ENCODE measurements around the gene F10.

F10 gene

DNA sequence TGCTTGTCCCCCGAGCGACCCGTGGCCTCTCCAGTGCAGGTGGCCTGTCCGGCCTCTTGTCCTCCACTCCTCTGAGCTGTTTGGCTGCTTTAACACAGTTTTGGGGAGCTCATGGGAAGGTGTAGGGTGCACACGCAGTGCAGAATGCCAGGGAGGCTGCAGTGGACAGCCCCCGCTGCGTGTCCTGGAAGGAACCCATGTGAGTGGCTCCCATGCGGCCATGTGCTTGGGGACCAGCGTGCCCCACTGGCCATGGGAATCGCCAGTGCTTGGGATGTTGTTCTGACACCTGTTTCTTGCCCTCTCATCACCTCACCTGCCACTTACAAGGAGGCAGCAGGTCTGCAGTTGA, 39.6 kb upstream of the F10 start:
- Histone ChIP-seq H3K9me3 (ENCODE audit: control insufficient read depth, insufficient read depth, low read length) (no peaks in the 10 kb centered on the region), H3K9ac (ENCODE audit: low read depth, low read length) (no peak overlapping the region), H3K4me1 (ENCODE audit: insufficient read depth, low read length) (no peaks in the 10 kb centered on the region)

DNA sequence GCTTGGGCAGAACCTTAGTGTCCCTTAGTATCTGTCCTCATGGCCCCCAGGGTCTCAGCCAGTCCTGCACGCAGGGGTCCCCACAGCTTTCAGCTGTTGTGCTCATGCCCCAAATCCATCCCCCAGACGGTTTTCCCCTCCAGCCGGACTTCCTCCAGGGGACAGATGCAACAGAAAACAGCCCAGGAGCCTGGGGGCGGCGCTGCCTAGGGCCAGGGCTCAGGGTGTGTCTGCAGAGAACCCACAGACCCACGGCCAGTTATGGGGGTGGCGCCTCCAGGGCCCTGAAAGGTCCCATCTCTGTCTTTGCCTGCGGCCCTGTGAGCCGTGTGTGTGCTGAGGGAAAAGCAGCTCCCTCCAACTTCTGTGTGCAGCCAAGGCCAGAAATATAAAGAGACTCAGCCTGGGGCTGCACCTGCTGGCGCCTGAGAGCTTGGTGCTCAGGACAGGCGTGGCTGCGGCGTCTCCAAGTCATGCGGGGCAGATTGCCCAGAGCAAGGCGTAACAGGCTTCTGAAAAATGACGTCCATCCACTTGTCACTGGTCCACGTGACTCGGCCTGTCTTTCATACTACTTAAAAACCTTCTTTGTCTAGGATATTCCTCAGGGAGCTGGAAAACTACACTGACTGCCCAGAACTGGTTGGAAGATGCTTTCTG, 39.1 kb upstream of the F10 start:
- no peak overlapping the region for H3K9ac ChIP-seq (ENCODE audit: low read depth, low read length)
- H3K36me3 ChIP-seq (ENCODE audit: insufficient read depth, low read length), result no peaks in the 10 kb centered on the region
- no peaks in the 10 kb centered on the region for H3K9me3 ChIP-seq (ENCODE audit: control insufficient read depth, insufficient read depth, low read length)
- no peaks in the 10 kb centered on the region for H3K4me1 ChIP-seq (ENCODE audit: insufficient read depth, low read length)

More for the DNA sequence above, 39.6 kb upstream of the F10 start:
- no peaks in the 10 kb centered on the region for H3K36me3 ChIP-seq (ENCODE audit: insufficient read depth, low read length)

- Histone ChIP-seq H3K9me3 (ENCODE audit: control insufficient read depth, insufficient read depth, low read length) (no peaks in the 10 kb centered on the region), H3K36me3 (ENCODE audit: insufficient read depth, low read length) (no peaks in the 10 kb centered on the region), H3K4me1 (ENCODE audit: insufficient read depth, low read length) (no peaks in the 10 kb centered on the region), H3K9ac (ENCODE audit: low read depth, low read length) (no peak overlapping the region)
These were observed 38.3 kb upstream of the F10 start for GRCh38 chr13:113084094-113084942.

DNA sequence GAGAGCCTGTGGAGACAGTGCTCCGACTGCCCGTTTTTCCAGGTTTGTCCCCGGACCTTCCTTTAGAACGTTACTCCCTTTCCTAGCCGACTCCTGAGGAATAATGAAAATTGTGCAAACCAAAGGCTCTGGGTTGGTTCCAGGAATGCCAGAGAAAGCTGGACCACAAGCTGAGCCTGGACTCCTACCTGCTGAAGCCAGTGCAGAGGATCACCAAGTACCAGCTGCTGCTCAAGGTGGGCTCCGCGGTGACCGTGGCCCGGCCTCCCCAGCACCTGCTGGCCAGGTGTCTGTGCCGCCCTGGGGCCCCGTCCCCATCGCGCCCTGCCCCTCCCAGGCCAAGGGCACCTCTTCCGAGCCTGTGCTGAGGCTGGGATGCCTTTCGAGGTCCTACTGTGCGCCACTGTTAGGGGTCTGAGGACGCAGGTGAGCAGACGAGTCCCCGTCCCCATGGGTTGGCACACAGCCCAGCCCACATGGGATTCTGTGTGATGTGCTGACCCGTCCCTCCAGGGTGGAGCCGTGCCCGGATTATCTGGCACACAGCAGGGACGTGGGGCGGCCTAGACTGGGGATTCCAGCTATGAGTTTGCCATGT, 37.6 kb upstream of the F10 start:
- Histone ChIP-seq H3K9ac (ENCODE audit: low read depth, low read length) (no peak overlapping the region), H3K36me3 (ENCODE audit: insufficient read depth, low read length) (no peaks in the 10 kb centered on the region), H3K4me1 (ENCODE audit: insufficient read depth, low read length) (no peaks in the 10 kb centered on the region), H3K9me3 (ENCODE audit: control insufficient read depth, insufficient read depth, low read length) (no peaks in the 10 kb centered on the region)

- H3K4me1 ChIP-seq (ENCODE audit: insufficient read depth, low read length), result no peaks in the 10 kb centered on the region
- no peaks in the 10 kb centered on the region for H3K36me3 ChIP-seq (ENCODE audit: insufficient read depth, low read length)
- H3K9me3 ChIP-seq (ENCODE audit: control insufficient read depth, insufficient read depth, low read length), result no peaks in the 10 kb centered on the region
- H3K9ac ChIP-seq (ENCODE audit: low read depth, low read length), result no peak overlapping the region
These were observed 36.4 kb upstream of the F10 start for GRCh38 chr13:113086031-113086750.

GRCh38 chr13:113086991-113087922, 35.3 kb upstream of the F10 start:
- H3K9me3 ChIP-seq (ENCODE audit: control insufficient read depth, insufficient read depth, low read length), result no peaks in the 10 kb centered on the region
- no peaks in the 10 kb centered on the region for H3K36me3 ChIP-seq (ENCODE audit: insufficient read depth, low read length)
- H3K4me1 ChIP-seq (ENCODE audit: insufficient read depth, low read length), result no peaks in the 10 kb centered on the region
- no peak overlapping the region for H3K9ac ChIP-seq (ENCODE audit: low read depth, low read length)

DNA sequence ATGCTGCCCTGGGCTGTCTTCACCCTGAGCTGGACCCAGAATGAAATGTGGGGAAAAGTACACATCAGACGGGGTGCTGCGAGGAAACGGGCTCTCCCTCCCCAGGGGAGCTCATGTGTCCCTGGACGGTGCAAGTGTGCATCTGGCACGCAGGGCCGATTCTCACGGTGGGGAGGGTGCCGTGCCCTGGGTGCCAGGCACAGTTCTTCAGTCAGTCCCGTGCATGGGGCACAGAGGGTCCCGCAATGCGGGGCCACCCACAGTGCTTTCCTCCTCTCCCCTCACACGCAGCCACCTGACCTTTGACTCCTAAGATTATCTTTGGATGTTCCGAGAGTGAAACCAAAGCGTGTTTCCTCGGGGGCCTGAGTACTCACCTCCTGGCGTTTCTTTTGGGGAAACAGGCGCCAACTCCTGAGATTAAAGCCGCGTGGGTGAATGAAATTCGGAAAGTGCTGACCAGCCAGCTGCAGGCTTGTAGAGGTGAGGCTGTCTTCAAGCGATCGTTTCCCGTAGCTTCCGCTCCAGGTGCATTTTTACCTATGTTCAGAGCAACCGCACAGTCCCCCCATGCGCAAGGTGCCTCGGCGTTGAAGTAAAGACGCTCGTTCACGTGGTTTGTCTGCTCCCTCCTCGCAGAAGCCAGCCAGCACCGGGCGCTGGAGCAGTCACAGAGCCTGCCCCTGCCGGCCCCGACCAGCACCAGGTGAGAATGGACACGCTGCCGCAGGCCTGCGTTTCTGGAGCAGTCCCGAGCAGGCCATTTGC, 34.5 kb upstream of the F10 start:
- Histone ChIP-seq H3K9me3 (ENCODE audit: control insufficient read depth, insufficient read depth, low read length) (no peaks in the 10 kb centered on the region), H3K9ac (ENCODE audit: low read depth, low read length) (no peak overlapping the region), H3K4me1 (ENCODE audit: insufficient read depth, low read length) (no peaks in the 10 kb centered on the region), H3K36me3 (ENCODE audit: insufficient read depth, low read length) (no peaks in the 10 kb centered on the region)

DNA sequence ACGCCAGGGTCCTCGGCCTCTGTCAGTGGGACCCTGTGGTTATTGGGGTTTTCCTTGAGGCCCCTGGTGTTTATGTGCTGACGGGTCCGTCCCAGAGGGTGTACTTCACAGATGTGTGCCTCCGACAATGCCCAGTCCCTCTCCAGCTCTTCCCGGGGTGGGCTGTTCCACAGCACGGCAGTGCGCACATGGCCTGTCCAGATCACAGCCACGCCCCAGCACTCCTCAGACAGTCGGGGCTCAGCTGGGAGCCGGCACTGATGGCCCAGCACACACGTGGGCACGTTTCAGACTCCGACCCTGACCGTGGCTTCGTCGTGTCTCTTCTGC, 33.9 kb upstream of the F10 start:
- H3K4me1 ChIP-seq (ENCODE audit: insufficient read depth, low read length), result no peaks in the 10 kb centered on the region
- H3K36me3 ChIP-seq (ENCODE audit: insufficient read depth, low read length), result no peaks in the 10 kb centered on the region
- H3K9ac ChIP-seq (ENCODE audit: low read depth, low read length), result no peak overlapping the region

DNA sequence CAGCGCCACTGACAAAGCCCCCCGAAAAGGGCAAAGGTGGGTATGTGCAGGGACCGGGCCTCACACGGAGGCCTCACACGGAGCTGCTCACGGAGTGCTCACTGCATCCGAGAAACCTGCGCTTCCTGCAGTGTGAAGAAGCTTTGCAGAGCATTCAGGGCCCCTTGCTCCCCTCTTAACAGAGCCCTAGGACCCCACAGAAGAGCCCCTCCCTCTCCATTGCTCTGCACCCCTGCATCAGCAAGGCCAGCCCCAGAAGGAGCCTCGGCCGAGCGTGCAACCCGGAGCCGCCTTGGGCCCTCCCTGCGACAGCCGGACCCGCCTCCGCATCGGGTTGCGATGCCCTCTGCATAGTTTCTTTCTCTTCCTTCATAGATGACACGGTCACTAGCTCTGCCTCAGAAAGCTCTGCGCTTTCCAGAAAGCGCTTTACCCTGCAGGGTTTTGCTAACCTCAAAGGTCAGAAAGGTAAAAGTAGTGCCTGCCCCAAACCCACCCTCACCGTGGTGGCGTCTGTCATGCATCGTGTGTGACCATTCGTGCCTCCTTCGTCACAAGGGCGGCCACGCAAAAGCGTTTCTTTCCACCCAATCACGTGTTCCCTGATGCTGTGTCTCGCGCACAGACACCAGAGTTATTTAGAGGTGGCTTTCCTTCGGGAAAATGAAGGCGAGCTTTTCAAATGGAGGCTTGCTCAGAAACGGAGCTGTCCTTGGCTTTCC, 32.7 kb upstream of the F10 start:
- no peaks in the 10 kb centered on the region for H3K4me1 ChIP-seq (ENCODE audit: insufficient read depth, low read length)
- no peaks in the 10 kb centered on the region for H3K9me3 ChIP-seq (ENCODE audit: control insufficient read depth, insufficient read depth, low read length)
- no peak overlapping the region for H3K9ac ChIP-seq (ENCODE audit: low read depth, low read length)
- no peaks in the 10 kb centered on the region for H3K36me3 ChIP-seq (ENCODE audit: insufficient read depth, low read length)

More for the DNA sequence above, 33.9 kb upstream of the F10 start:
- no peaks in the 10 kb centered on the region for H3K9me3 ChIP-seq (ENCODE audit: control insufficient read depth, insufficient read depth, low read length)

GRCh38 chr13:113090415-113090770, 32.2 kb upstream of the F10 start:
- Histone ChIP-seq H3K4me1 (ENCODE audit: insufficient read depth, low read length) (no peaks in the 10 kb centered on the region), H3K9me3 (ENCODE audit: control insufficient read depth, insufficient read depth, low read length) (no peaks in the 10 kb centered on the region), H3K9ac (ENCODE audit: low read depth, low read length) (no peak overlapping the region), H3K36me3 (ENCODE audit: insufficient read depth, low read length) (no peaks in the 10 kb centered on the region)

DNA sequence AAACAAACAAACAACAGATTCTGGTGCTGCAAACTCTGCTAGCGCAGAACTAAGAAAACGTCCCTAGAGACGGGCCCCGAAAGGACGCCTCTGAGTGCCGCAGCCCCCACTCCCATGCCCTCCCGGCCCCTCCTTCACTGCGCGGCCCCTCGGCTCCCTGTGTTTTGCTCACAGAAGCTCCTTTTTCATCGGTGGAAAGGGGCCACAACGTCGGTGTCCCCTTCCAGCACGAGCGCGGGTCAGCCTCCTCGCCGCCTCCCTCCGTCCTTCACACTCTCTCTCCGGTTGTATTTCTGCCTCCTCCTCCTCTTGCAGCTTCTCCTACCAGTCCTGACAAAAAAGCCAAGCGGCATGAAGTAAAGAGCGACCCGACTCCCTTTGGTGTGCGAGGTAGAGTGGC, 31.8 kb upstream of the F10 start:
- no peaks in the 10 kb centered on the region for H3K36me3 ChIP-seq (ENCODE audit: insufficient read depth, low read length)
- no peaks in the 10 kb centered on the region for H3K4me1 ChIP-seq (ENCODE audit: insufficient read depth, low read length)
- no peaks in the 10 kb centered on the region for H3K9me3 ChIP-seq (ENCODE audit: control insufficient read depth, insufficient read depth, low read length)
- no peak overlapping the region for H3K9ac ChIP-seq (ENCODE audit: low read depth, low read length)

DNA sequence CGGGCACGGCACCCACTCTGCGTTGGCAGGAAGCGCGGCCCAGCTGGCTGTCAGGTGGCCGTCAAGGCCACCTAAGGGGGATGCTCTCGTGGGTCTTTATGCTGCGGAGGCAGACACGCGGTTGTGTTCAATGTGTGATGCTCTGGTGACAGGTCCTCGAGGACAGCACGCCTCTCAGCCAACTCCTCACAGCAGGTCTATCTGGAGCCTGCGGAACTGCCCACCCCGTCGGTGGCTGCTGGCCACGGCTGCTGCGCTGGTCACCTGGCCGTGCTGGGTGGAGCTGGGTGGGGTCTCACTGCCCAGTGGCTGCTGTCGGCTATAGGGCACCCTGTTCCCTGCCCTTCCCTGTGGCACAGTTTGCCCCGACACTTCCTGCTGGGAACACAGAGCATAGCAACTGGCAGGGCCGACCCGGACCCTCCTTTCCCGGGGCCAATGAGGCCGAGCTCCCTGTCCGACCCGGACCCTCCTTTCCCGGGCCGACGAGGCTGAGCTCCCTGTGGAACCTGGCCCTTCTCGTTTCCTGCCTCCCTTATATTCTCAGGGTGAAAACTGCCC, 31.3 kb upstream of the F10 start:
- H3K9ac ChIP-seq (ENCODE audit: low read depth, low read length), result no peak overlapping the region
- H3K9me3 ChIP-seq (ENCODE audit: control insufficient read depth, insufficient read depth, low read length), result no peaks in the 10 kb centered on the region
- H3K36me3 ChIP-seq (ENCODE audit: insufficient read depth, low read length), result no peaks in the 10 kb centered on the region
- no peaks in the 10 kb centered on the region for H3K4me1 ChIP-seq (ENCODE audit: insufficient read depth, low read length)

All from ES-I3 (cell line).